Measurements from ENCODE around the gene NRN1.

NRN1 gene

GRCh38 chr6:6006006-6006427 lies 708 bp downstream of the NRN1 start:
- DNase-seq (ENCODE audit: low read depth), result no peak
- TF ChIP-seq CTCF (conservative IDR thresholded peaks at IDR 0.05; ENCODE audit: low read depth, low read length), result no peak
- no peak overlapping the region for H3K4me3 ChIP-seq (ENCODE audit: low read length)

GRCh38 chr6:6005051-6006005 lies 1.4 kb downstream of the NRN1 start:
- TF ChIP-seq CTCF (conservative IDR thresholded peaks at IDR 0.05; ENCODE audit: low read depth, low read length), result no peak
- no peak overlapping the region for H3K4me3 ChIP-seq (ENCODE audit: low read length)
- no peak for DNase-seq (ENCODE audit: low read depth)

GRCh38 chr6:6004390-6004995 lies 2.2 kb downstream of the NRN1 start:
- no peak for TF ChIP-seq CTCF (conservative IDR thresholded peaks at IDR 0.05; ENCODE audit: low read depth, low read length)
- no peak for DNase-seq (ENCODE audit: low read depth)
- H3K4me3 ChIP-seq (ENCODE audit: low read length), result no peak overlapping the region

- no peak for DNase-seq (ENCODE audit: low read depth)
- H3K4me3 ChIP-seq (ENCODE audit: low read length), result no peak overlapping the region
- TF ChIP-seq CTCF (conservative IDR thresholded peaks at IDR 0.05; ENCODE audit: low read depth, low read length), result no peak
These were observed 2.9 kb downstream of the NRN1 start for GRCh38 chr6:6003621-6004366.

GRCh38 chr6:6002848-6003620 lies 3.7 kb downstream of the NRN1 start:
- TF ChIP-seq CTCF (conservative IDR thresholded peaks at IDR 0.05; ENCODE audit: low read depth, low read length), result no peak
- no peak overlapping the region for H3K4me3 ChIP-seq (ENCODE audit: low read length)
- no peak for DNase-seq (ENCODE audit: low read depth)

DNA sequence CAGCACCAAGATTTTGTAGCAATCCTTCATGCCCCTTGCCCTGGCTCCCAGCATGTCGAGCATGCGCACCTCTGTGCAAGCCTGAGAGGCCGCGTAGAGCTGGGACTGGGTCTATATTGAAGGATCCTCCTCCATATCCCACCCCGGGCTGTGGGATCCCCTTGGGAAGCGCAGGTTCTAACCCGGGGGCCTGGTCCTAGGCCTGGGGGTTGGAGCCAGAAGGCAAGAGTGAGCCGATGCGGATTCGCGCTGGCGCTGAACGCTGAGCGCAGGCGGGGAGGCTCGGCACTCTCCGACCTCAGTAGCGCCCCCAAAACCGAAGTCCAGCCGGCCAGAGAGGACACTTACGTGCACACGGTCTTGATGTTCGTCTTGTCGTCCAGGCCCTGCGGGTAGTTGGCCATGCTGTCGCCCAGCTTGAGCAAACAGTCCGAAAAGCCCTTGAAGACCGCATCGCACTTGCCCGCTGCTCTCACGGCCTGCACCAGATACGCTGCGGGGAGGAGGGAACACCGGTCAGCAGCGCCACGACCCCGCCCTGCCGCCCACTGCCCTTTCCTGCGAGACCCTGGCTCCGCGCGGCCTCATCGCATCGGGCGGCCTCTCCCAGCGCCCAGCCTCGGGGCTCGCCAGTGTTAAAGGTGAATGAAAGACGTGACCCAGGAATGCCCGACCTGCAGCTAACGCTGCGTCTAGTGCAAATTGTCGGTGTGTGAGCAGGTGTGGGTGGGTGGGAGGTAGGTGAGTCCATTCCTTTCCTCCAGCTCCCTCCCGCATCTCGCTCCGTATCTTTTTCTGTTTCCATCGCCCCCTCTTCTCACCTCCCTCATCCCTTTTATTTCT lies 4.5 kb downstream of the NRN1 start:
- H3K4me3 ChIP-seq (ENCODE audit: low read length), result no peak overlapping the region
- TF ChIP-seq CTCF (conservative IDR thresholded peaks at IDR 0.05; ENCODE audit: low read depth, low read length), result no peak
- no peak for DNase-seq (ENCODE audit: low read depth)

All from retinal pigment epithelial cell (primary cell).